Measurements from ENCODE around the gene FGD4.

Gene FGD4

DNA sequence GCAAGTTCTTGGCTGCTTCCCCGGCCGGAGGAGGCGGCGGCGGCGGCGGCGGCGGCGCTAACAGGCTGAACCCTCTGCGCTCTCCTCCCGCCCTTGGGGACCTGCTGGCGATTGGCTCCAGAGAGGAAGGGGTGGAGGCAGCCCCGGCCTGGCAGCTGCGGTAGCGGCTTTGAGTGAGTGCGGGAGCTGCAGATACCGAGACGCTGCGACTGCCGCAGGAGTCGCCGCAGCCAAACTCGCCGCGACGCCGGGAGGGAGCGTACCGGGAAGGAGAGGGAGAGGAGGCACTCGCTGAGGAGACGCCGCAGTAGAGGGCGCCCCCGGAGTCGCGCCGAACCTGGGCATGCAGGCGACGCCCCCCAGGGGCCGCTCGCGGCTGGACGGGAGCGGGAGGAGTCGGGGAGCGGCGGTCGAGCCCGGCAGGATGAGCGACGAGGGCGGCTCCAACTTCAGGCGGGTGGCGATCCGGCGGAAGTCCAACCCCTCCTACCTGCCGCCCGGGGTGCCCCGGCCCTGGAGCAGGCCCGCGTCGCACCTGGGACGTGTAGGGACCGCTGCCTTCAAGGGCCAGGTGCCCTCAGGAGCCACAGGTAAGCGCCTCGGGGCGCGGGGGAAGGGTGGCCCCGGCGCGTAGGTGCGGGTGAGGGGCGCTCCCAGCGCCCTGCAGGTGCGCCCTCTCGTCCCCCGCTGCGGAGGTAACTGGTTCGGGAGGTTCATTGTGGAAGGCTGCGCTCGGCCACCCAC lies at the start of gene FGD4:
TSS of gene FGD4 (plus strand) at position 189 of the 744 bp plus-strand sequence.
- no peak for DNase-seq (ENCODE audit: low read depth)

DNA sequence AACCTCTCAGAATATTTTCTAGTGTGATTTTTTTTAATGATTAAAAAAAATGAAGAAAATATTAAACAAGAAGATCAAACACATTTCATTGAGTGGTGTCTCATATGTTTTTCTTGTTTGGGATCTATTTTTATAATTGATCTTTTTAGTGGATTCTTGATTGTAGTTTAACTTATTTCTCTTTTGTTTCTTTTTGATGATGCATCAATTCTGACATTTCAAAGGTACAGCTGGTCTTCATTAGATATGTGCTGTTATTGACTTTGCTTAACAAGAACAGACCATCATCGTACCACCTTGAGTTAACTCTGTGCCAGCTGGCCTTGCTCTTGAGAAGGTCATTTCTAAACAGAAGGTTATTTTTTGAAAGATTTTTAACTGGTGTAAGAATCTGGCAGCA lies 45.8 kb upstream of the FGD4 start:
- no peak for DNase-seq (ENCODE audit: low read depth)

DNA sequence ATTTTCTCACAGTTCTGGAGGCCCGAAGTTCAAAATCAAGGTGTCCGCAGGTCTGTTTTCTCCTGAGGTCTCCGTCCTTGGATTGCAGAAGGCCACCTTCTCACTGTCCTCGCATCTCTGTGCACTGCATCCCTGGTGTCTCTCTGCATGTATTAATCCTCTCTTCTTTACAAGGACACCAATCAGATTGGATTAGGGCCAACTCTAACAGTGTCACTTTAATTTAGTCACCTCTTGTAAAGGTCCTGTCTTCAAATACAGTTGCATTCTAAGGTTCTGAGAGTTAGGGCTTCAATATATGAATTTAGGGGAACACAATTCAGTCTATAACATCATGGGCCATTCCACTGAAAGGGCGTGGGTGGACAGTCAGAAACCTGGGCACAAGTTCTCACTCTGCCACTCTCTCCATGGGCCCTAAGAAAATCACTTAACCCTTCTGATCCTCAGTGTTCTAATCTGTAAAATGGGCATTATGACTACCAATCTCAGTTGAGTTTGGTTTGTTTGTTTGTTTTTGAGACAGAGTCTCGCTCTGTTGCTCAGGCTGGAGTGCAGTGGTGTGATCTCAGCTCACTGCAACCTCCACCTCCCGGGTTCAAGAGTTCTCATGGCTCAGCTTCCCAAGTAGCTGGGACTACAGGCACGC lies 41.6 kb upstream of the FGD4 start:
- DNase-seq (ENCODE audit: low read depth) = no peak

DNA sequence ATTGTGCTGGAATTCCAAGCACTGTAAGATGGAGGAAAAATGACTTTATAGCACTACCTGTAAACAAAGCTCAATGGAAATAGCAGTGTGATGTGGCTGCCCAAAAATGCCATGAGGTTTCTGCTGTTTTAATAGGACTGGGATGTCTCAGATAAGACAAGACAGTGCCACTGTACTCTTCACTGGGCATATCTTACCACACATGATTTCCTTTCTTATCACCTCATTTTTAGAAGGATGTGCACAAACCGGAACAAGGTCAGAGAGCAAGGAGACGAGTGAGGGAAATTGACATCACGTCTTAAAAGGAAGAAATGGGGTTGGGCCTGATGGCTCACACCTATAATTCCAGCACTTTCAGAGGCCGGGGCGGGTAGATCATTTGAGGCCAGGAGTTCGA lies 38.4 kb upstream of the FGD4 start:
- DNase-seq (ENCODE audit: low read depth) = no peak

DNA sequence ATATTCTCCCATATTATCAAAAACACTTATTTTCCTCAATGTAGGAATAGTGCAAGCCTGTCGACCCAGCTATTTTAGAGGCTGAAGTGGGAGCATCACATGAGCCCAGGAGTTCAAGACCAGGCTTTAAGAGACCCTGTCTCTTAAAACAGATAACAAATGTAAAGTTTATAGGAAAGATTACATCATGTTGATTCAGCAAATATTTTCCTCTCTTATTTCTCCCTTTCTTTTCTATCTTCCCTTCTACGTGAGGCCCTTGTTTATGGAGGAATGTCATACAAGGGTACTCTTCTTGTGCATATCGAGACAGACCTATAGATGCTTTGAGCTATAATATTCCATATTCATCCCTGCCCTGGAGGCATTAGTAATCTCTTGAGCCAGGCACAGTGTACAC lies 36.5 kb upstream of the FGD4 start:
- DNase-seq (ENCODE audit: low read depth) = no peak

DNA sequence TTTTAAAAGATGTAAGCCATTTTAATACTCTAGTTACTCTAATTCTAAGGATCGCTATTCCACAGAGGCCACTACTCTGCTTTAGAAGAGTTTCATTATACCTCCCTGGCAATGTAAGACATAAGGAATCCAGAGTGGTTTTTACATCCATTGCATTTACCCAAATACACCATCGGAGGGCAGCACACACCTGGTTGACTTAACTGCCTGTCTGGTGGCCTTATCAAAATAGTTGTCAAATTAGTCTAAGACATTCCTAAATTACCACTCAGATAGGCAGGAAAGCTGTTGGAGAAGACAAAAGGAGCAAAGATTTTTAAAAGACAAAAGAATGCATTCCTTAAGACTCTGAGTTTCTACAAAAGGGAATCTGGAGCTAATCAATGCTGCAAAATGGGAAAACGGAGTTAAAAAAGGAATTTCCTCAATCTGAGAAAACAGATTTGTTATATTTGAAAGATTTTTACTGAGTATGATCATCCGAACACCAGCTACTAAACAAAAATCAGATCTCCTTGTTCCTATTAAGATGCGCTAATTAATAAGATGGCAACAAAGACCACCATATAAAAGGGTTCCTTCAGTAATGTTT lies 33.8 kb upstream of the FGD4 start:
- DNase-seq (ENCODE audit: low read depth) = no peak

DNA sequence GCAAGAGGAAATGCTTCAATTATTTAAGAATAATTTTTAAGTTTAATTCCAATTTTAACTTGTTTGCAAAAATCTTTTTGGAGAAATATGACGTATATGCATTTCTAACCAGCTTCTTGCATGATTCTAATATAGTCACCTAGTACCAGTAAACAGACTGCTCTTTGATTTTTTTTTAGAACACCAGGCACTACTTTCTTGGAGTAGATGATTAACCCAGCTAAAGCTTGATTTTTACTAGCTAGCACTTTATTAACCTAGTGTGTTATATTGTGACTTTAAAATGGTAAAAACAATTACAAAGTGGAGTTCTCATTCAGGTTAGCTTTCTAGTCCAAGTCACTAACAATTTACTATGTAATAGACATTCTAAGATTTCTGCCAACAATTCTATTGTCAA lies 32.6 kb upstream of the FGD4 start:
- DNase-seq (ENCODE audit: low read depth) = no peak

DNA sequence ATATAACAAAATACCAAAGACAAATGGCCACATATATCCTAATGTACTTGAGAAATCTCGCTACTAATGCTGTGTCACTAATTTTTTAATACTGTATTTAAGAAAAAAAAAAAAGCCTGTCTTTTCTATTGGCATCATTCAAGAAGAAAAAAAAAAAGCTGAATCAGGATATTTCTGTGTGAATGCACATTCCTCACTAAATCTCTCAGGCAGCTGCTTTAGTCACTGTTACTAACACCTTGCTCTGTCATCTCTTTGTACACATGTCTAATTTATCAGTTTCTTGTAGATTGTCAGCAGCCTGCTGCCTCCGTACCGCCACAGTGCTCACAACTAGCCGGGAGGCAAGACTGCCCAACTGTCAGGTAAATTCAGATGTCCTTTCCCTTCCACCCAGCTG lies 32.0 kb upstream of the FGD4 start:
- DNase-seq (ENCODE audit: low read depth) = no peak

DNA sequence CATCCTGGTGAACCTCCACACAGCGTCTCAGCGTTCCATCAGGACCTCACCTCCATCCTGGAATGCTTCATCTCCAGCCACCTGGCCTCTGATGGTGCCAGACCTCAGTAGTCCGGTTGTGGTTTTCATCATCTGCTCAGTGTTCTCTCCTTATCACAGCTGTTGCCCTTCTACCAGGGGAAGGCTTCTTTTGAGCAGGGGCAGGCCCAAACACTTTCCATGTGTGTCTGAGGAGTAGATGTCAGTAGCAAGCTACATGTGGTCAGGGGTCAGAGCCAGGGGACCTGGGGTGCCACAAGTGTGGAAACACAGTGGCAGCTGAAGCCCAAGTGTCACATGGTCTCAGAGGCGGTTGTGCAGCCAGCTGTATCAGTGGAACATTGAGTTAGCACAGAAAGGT lies 30.2 kb upstream of the FGD4 start:
- no peak for DNase-seq (ENCODE audit: low read depth)

DNA sequence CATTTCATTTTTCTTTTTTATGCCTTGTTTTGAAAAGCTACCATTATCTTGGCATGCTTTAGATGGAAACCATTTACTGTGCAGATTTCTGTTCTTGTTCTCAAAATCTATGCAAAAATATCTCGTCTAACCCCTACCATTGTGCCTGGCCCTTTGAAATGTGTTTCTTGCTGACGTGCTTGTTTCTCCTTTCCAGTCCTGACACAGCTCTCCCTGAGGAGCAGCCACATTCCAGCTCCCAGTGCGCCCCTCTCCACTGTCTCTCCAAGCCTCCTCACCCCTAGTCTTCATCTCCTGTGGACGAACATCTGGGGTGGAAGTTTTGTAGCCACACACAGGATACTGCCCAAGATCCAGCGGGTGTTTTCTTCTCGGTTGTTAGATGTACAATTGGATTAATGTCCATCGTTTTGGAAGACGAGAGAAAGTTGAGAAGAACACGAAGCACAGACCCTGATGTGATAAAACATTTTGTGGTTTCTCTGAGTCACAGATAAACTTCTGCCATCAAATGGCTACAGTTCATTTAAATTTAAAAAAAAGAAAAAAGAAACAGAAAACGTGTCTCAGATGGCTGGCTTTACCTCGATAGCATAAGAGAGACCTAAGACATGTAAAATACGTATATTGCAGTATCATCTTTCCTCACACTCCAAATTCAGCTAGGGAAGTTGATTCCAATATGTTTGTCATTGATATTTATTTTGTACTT lies 21.9 kb upstream of the FGD4 start:
- no peak for DNase-seq (ENCODE audit: low read depth)

DNA sequence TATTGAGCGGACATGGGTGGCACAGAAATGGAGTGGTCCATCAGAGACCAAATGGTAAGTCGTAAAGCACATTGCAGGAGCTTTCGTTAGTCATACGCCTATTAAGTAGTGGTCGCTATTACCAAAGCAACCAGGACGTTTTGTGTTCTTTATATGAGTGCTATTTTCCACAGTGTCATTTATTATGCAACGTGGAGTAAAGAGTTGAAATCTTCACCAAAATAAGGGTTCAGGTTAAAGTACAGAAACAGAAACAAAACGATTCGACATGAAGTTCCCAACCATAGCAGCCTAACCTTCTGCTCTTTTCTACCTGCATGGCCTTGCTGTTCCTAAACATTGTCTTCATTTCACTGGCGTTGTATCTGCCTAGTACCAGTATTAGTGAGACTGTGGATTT lies 20.1 kb upstream of the FGD4 start:
- DNase-seq (ENCODE audit: low read depth) = no peak

DNA sequence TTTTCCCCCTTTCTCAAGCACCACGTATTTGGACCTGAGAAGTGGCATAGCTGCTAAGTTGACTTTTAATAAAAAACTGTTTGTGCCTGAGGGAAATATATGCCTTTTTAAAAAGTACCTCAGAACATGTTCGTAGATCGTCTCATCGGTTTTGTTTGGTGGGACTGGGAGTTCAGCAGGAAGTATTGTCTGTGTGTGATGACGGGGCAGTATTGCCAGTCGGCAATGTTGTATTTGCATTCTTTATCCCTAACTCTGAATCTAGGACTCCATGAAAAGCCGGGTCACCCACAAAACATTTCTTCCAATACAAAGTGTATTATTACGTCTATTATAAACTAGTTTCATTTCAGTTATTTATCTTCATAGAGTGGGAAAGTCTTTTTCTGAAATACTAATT lies 19.7 kb upstream of the FGD4 start:
- no peak for DNase-seq (ENCODE audit: low read depth)

DNA sequence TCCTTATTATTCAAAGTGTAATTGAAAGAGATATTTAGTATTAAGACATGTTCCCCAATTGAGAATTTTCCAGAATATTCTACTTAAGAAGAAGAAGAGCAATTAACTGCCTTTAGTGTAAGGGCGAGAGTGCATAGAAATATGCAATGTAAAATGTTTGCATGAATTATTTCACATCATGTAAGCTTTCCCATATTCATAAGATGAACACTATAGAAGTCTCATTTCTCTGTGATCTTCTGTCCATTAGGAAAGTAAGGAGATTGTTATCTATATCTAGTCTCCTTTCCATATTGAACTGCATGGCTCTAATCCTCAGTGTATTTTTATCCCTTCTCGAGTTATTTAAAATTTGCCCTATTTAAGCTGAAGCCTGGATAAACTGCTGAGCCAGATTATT lies 17.1 kb upstream of the FGD4 start:
- DNase-seq (ENCODE audit: low read depth) = no peak

DNA sequence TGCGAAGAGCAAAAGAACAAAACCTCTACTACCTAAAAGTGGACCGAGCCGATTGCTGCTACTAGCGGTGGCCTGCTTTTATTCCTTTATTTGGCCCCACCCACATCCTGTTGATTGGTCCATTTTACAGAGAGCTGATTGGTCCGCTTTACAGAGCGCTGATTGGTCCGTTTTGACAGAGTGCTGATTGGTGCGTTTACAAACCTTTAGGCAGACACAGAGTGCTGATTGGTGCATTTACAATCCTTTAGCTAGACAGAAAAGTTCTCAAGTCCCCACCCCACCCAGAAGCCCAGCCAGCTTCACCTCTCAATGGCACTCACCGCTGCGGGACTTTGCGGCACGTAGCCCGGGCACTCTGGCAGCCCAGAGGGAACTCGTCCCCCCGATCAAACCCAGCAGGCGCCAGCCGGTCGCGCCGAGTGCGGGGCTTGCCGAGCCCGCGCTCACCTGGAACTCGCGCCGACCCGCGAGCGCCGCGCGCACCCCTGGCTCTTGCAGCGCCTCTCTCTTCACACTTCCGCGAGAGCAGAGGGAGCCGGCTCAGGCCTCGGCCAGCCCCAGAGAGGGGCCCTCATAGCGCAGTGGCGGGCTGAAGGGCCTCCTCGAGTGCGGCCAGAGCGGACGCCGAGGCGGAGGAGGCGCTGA lies 8.7 kb upstream of the FGD4 start:
- no peak for DNase-seq (ENCODE audit: low read depth)

DNA sequence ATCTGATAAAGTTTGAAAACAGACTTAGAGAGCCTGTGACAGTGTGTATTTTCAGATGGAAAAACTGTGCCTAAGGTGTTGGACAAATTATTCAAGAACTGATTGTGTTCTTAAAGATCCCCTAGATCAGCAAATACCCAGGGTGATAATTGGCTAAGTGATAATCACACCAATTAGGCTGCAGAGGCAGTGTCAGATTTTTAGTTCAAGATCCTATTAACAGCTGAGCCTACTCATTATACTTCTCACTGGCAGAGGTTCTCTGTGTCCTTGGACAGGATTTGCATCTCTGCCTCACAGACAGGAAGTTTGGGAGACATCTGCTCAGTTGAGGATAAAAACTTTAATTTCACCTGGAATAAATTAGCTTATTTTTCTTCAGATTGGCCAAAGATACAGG lies 4.3 kb upstream of the FGD4 start:
- DNase-seq (ENCODE audit: low read depth) = no peak

DNA sequence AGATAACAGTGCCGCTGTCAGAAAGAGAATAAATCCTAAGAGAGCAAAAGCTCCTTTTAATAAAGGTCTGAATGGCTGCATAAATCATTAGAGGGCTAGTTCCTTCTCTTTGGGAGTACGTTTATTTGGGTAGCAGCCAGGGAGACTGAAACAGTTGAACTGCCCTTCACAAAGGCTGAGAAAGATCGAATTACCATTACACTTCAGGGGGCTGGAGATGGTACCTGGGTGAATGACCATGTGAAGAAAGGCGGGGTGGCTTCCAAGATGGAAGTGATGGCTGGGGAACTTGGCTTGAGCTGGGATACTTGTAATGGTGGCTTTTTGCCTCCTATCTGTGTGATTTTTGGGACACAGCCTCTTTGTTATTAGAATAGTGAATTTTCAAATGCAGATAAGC lies 1.7 kb upstream of the FGD4 start:
- no peak for DNase-seq (ENCODE audit: low read depth)

DNA sequence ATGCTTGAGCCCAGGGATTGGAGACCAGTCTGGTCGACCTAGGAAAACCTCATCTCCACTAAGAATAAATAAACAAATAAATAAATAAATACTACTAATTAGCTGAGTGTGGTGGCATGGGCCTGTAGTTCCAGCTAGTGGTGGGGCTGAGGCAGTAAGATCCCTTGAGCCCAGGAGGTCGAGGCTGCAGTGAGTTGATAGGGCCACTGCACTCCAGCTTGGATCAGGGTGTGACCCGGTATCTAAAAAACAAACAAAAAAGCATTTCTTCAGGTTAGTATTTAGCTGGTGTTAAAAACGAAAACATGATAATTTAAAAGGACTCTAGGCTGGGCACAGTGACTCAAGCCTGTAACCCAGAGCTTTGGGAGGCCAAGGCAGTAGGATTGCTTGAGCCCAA lies 1.2 kb upstream of the FGD4 start:
- DNase-seq (ENCODE audit: low read depth) = no peak

DNA sequence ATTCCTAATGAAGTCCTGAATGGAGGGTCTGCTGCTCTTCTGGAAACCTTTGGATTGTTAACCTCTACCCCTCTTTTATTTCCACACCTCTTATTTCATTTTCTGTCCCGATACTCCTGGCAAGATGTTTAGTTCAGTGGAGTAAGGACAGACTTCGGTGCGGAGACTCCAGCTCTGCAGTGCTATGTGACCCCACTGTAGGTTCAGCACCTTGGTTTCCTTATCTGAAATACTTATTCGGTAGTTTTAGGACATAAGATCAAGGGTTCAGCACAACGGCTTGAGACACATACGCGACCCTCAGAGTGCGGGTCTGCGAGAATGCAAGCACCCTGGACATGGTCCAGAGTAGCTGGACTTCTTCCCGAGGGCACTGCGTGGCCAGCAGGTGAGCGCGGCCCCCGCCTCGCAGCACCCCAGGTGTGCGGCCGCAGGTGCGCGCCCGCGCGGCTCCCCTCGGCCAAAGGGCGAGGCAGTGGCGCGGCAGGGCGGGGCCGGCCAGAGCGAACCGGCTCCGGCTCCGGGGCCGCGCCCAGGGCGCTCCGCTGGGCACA lies 465 bp upstream of the FGD4 start:
- DNase-seq (ENCODE audit: low read depth) = no peak

DNA sequence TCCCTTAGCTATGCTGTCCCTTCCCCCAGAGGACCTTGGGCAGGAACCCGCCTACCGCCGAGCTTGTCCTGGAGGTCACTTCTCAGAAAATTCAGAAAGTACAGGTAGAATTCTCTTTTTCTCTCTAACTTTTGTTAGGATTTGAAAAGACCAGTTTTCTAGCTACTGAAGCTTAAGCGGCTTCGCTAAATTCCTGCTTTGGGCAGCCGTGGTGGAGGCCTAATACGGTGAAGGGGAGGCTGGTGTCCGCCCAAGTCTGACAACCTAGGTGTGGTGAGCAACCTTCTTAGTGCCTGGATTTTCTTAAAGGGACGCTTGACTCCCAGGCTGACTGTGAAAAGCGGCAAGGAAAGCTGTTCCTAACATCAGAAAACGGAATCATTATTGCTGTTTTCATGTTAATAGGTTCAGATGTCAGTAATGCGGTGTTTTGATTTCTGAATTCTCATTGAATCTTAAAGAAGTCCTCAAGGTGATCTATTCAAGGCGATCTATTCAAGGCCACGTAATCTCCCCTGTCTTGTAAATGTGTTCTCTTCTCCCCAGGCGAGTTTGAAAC lies 835 bp downstream of the FGD4 start:
- no peak for DNase-seq (ENCODE audit: low read depth)

DNA sequence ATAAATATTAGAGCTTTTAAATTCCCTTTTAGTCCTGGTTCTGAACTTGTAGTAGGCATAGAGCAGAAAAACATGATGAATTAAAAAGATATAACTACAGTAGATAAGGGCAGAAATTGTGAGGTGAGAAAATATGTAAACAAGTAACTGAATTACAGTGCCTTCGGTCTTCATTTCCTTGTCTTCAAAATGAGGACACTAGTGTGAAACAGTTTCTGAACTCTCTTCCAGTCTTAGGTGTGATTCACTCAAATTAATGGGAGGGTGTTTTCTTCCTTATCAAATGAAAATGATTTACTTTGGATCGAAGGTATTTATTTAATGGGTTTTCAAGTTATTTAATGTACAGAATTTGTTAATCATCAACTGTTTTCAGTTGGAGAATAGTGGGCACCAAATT lies 1.5 kb downstream of the FGD4 start:
- no peak for DNase-seq (ENCODE audit: low read depth)

DNA sequence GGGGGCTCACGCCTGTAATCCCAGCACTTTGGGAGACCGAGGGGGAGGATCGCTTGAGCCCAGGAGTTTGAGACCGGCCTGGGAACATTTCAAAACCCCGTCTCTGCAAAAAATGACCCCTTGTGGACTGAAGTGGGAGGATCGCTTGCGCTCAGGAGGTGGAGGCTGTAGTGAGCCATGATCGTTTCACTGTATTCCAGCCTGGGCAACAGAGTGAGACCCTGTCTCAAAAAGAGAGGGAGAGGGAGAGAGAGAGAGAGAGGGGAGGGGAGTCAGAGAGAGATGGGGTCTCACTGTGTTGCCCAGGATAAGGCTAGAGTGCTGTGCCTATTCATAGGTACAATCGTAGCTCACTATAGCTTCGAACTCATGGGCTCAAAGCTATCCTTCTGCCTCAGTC lies 2.8 kb downstream of the FGD4 start:
- DNase-seq (ENCODE audit: low read depth) = no peak

DNA sequence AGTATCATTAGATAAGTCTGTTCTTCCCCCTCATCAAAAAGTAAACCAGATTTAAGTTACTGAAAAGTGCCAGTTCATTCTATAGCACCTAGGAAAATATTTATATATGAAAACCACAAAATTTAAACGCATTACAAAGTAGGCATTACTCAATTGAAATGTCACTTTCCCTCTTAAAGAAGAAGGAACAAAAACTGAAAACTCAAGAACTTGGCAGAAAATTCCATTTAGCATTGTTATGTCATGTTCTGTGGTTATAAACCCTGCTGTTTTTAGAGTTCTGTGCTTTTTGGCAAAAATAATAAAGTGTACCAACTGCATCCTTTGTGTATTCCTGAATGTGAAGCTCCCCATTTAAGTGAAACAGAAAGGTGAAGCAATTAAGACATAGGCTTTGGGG lies 3.6 kb downstream of the FGD4 start:
- no peak for DNase-seq (ENCODE audit: low read depth)
